Kidney (tissue), 14 donors: ENCODE measurements around the gene UNC5A. TPM values are rescaled to one million over a fixed set of nuclear protein-coding genes. Genes with fewer than 3 reads are reported as not detected.

Source experiments
- DNase-seq, 5 donors: peaks; one replicate each; pipeline ENCODE4 v3.0.0-alpha.2; 2013 to 2020
- FAIRE-seq: peaks from 2 replicates; lab custom pipeline; 2012; peaks lifted over from hg19 to GRCh38; lab: Jason Lieb, UNC
- H3K27ac ChIP-seq, 2 donors: one replicate each; pipeline ENCODE4 v1.7.0; 2013; ENCODE audit warnings: low read depth in 2 of 2, low read length in 2 of 2, inconsistent platforms in 1 of 2
- H3K27me3 ChIP-seq: one replicate; pipeline ENCODE4 v1.7.1; 2013; ENCODE audit warnings: low read length, inconsistent platforms; ENCODE audit not compliant: control insufficient read depth, insufficient read depth
- H3K36me3 ChIP-seq, 3 donors: one replicate each; pipeline versions ENCODE4 v1.7.0 to v1.7.1; 2013; ENCODE audit warnings: low read length in 3 of 3, control low read depth in 1 of 3, inconsistent platforms in 1 of 3; ENCODE audit not compliant: insufficient read depth in 3 of 3, control insufficient read depth in 2 of 3
- H3K4me1 ChIP-seq, 3 donors: one replicate each; pipeline versions ENCODE4 v1.7.0 to v1.7.1; 2013; ENCODE audit warnings: low read length in 3 of 3, inconsistent platforms in 1 of 3, low read depth in 1 of 3; ENCODE audit not compliant: control insufficient read depth in 2 of 3, insufficient read depth in 2 of 3
- H3K4me3 ChIP-seq, 3 donors: one replicate each; pipeline versions ENCODE4 v1.7.0 to v1.8.1; 2013; ENCODE audit warnings: low read length in 3 of 3, control low read depth in 1 of 3, inconsistent platforms in 1 of 3
- H3K9ac ChIP-seq, 3 donors: one replicate each; pipeline versions ENCODE4 v1.7.0 to v1.7.1; 2013; ENCODE audit warnings: low read length in 3 of 3, control low read depth in 1 of 3, inconsistent platforms in 1 of 3
- H3K9me3 ChIP-seq, 3 donors: one replicate each; pipeline versions ENCODE4 v1.7.0 to v1.7.1; 2013; ENCODE audit warnings: low read length in 3 of 3, control low read depth in 1 of 3, inconsistent platforms in 1 of 3; ENCODE audit not compliant: control insufficient read depth in 2 of 3, insufficient read depth in 1 of 3
- CTCF ChIP-seq: IDR thresholded peaks from 3 replicates; pipeline ENCODE4 v1.5.1; 2012; ENCODE audit warnings: mild to moderate bottlenecking, moderate library complexity, borderline replicate concordance; ENCODE audit not compliant: insufficient read depth; ENCODE audit errors: extremely low read depth
- intact Hi-C: fragments of 100-400 bp; cut with DNase I; formaldehyde crosslinking; loops from one replicate; pipeline ENCODE4 v1.11.1; 2022
- polyA plus RNA-seq: library from polyadenylated mRNA; stranded (reverse); fragments of 350-450 nt; fragmentation: Illumina TruSeq; extraction: RNeasy Lipid Tissue Mini Kit (QIAGEN cat#74804); gene quantifications from one replicate; pipeline ENCODE4 v1.2.3, GENCODE V29; 2014; ENCODE audit warnings: low read depth, low replicate concordance; ENCODE audit not compliant: insufficient read depth
- total RNA-seq: library from RNA; stranded (reverse); fragmentation: NEBNext Ultra II Directional; extraction: Animal tissue kit (Norgen Biotek cat#: 25700); gene quantifications from one replicate; pipeline ENCODE4 v1.2.1, GENCODE V29; 2021
- donor health status: control.
- donor health status: control.
- donor health status: control.
- donor health status: control.
- donor health status: control.
- donor health status: DM: yes; HTN: yes; CAD: no.
- donor health status: Normal renal cell carcinoma (clear cell type).

UNC5A gene
- total and polyA plus RNA-seq, 2 donors from 2014 or later, result 1.5 TPM; not detected in 1

- intact Hi-C loops, result no loop called here
- H3K4me3 ChIP-seq, result no peak overlapping the region
- no peaks in the 10 kb centered on the region for H3K27me3 ChIP-seq
- H3K9me3 ChIP-seq, result no peaks in the 10 kb centered on the region
- no peak for FAIRE-seq
- H3K27ac ChIP-seq, result no peak overlapping the region
- H3K36me3 ChIP-seq, result no peaks in the 10 kb centered on the region
- H3K9ac ChIP-seq, result no peak overlapping the region
- no peak for DNase-seq
- H3K4me1 ChIP-seq, result no peaks in the 10 kb centered on the region
- no peak for TF ChIP-seq CTCF
These were observed 22.9 kb downstream of the UNC5A start for GRCh38 chr5:176833286-176833685.

GRCh38 chr5:176835918-176836317, 25.6 kb downstream of the UNC5A start:
- H3K4me1 ChIP-seq, result no peaks in the 10 kb centered on the region
- intact Hi-C loops, result no loop called here
- no peak for FAIRE-seq
- H3K27ac ChIP-seq, result no peak overlapping the region
- H3K27me3 ChIP-seq, result no peaks in the 10 kb centered on the region
- no peak for TF ChIP-seq CTCF
- H3K9me3 ChIP-seq, result no peaks in the 10 kb centered on the region
- no peak overlapping the region for H3K9ac ChIP-seq
- H3K4me3 ChIP-seq, result no peak overlapping the region
- no peak for DNase-seq
- H3K36me3 ChIP-seq, result no peaks in the 10 kb centered on the region

- Histone ChIP-seq H3K27ac (no peak overlapping the region), H3K9me3 (no peaks in the 10 kb centered on the region), H3K4me1 (no peaks in the 10 kb centered on the region), H3K36me3 (no peaks in the 10 kb centered on the region), H3K27me3 (no peaks in the 10 kb centered on the region), H3K4me3 (no peak overlapping the region), H3K9ac (no peak overlapping the region)
- FAIRE-seq, result no peak
- no peak for TF ChIP-seq CTCF
- intact Hi-C loops, result no loop called here
- DNase-seq, result no peak
These were observed 26.7 kb downstream of the UNC5A start for GRCh38 chr5:176836811-176837706.
